ENCODE results near the gene MBNL1.
A peak's percentile ranks its signal among the peaks of the same experiment; 100 is the strongest.

MBNL1 gene

DNA sequence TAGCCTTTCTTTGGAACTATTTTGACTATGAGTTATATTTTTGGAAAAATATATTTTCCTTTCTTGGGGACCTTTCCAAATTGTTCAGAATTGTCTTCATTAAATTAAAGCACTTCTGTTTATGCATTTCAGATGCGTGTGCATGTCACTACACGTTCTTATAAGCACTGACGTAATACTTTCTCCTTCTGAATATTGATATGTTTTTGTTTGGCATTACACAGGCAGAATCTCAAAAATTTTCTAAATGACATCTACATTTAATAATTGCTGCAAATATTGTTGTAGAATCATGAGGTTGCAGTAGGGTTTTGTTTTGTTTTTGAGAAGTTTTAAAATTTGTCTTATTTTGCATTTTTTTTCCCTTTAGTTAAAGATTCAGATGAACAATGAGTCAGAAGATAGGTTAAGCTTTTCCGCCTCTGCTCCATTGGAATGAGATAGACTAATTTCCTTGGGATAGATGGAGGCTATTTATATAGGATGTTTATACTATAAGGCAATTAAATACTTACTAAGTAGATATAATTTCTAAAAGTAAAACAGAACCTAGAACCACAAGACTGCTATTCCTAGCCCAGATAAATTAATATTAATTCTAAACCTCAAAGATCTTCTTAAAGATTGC, 110.8 kb downstream of the MBNL1 start:
- DNase-seq (ENCODE audit: extremely low read depth, insufficient read length) = no peak
- Histone ChIP-seq H3K36me3 (ENCODE audit: control insufficient read depth, insufficient read depth, low read length) (no peaks in the 10 kb centered on the region; the same call in 1 of the 2 replicates), H3K4me3 (replicated peaks; ENCODE audit: low read depth, low read length) (no peak overlapping the region), H3K27me3 (replicated peaks; ENCODE audit: control insufficient read depth, insufficient read depth, low read length) (no peaks in the 10 kb centered on the region)
- TF ChIP-seq, protein P1, sequence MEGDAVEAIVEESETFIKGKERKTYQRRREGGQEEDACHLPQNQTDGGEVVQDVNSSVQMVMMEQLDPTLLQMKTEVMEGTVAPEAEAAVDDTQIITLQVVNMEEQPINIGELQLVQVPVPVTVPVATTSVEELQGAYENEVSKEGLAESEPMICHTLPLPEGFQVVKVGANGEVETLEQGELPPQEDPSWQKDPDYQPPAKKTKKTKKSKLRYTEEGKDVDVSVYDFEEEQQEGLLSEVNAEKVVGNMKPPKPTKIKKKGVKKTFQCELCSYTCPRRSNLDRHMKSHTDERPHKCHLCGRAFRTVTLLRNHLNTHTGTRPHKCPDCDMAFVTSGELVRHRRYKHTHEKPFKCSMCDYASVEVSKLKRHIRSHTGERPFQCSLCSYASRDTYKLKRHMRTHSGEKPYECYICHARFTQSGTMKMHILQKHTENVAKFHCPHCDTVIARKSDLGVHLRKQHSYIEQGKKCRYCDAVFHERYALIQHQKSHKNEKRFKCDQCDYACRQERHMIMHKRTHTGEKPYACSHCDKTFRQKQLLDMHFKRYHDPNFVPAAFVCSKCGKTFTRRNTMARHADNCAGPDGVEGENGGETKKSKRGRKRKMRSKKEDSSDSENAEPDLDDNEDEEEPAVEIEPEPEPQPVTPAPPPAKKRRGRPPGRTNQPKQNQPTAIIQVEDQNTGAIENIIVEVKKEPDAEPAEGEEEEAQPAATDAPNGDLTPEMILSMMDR (IDR thresholded peaks at IDR 0.05; ENCODE audit: insufficient read depth, low read length, poor library complexity, severe bottlenecking) = no peak

GRCh38 chr3:152380043-152380442, 111.3 kb downstream of the MBNL1 start:
- Histone ChIP-seq H3K4me3 (replicated peaks; ENCODE audit: low read depth, low read length) (no peak overlapping the region), H3K36me3 (ENCODE audit: control insufficient read depth, insufficient read depth, low read length) (no peaks in the 10 kb centered on the region; the same call in 1 of the 2 replicates), H3K27me3 (replicated peaks; ENCODE audit: control insufficient read depth, insufficient read depth, low read length) (no peaks in the 10 kb centered on the region)
- DNase-seq (ENCODE audit: extremely low read depth, insufficient read length) = no peak
- TF ChIP-seq, protein P1 (IDR thresholded peaks at IDR 0.05; ENCODE audit: insufficient read depth, low read length, poor library complexity, severe bottlenecking) = no peak

- TF ChIP-seq, protein P1 (IDR thresholded peaks at IDR 0.05; ENCODE audit: insufficient read depth, low read length, poor library complexity, severe bottlenecking) = no peak
- no peaks in the 10 kb centered on the region for H3K27me3 ChIP-seq (replicated peaks; ENCODE audit: control insufficient read depth, insufficient read depth, low read length)
- no peaks in the 10 kb centered on the region; the same call in 1 of the 2 replicates for H3K36me3 ChIP-seq (ENCODE audit: control insufficient read depth, insufficient read depth, low read length)
- H3K4me3 ChIP-seq (replicated peaks; ENCODE audit: low read depth, low read length) = peak overlapping the region; percentile 39
- no peak for DNase-seq (ENCODE audit: extremely low read depth, insufficient read length)
Measured at GRCh38 chr3:152381881-152382295, 113.2 kb downstream of the MBNL1 start.

DNA sequence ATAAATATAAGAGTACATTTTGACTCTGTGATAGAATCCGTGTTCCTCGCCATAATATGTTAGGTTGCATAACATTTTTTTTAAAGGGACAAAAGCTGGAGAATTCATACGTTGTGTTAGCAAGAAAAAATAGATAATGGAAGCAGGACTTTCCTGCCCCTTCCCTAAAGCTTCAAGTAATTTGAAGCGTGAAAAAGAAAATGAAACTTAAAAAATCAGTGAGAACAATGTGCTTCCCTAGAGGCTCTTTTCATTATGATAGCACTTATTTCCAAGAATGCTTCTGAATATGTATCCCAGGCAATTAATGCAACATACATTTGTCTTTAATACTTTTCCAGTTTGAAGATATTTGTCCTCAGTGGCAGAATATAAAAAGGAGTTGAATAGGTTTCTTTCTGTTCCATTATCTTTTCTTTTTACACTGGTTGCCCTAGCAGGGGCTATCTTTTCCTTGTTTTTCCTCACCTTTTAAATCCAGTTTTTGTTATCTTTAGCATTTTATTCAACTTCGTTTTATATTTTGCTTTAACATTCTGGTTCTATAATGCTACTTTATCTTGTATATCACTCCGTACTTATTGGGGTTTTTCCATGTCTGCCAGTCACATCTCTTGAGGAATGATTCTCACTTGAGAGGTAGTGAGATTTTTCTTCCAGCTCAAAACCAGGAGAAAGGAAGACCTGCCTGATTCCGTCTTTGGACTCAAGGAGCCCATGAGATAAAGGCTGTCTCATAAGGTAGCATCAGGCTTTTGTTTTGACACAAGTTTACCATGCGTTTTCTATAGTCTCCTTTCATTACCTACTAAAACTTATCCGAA, 113.8 kb downstream of the MBNL1 start:
- peak overlapping the region; percentile 39 for H3K4me3 ChIP-seq (replicated peaks; ENCODE audit: low read depth, low read length)
- no peak for DNase-seq (ENCODE audit: extremely low read depth, insufficient read length)
- H3K27me3 ChIP-seq (replicated peaks; ENCODE audit: control insufficient read depth, insufficient read depth, low read length) = no peaks in the 10 kb centered on the region
- H3K36me3 ChIP-seq (ENCODE audit: control insufficient read depth, insufficient read depth, low read length) = no peaks in the 10 kb centered on the region; the same call in 1 of the 2 replicates
- TF ChIP-seq, protein P1 (IDR thresholded peaks at IDR 0.05; ENCODE audit: insufficient read depth, low read length, poor library complexity, severe bottlenecking) = no peak

DNA sequence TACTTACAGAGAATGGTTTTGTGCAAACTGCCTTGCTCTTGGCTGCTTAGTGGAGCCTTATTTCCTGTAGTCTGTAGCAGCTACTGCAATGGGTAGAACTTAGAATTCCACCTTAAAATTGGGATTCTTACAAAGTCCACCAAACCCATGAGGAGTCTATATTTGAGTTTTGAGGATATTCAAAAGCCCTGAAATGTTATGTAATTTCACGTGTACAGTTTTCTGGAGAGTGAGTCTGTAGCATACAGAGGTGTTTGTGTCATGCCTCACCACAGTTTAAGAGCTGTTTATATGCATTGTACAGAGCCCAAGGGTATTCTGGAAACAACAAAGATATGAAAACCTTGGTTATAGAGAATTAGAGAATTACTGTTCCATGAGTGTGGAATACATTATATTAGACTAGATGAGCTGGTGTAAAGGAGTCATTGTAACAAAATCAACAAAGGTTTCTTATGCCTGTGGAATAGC, 114.4 kb downstream of the MBNL1 start:
- Histone ChIP-seq H3K36me3 (ENCODE audit: control insufficient read depth, insufficient read depth, low read length) (no peaks in the 10 kb centered on the region; the same call in 1 of the 2 replicates), H3K4me3 (replicated peaks; ENCODE audit: low read depth, low read length) (no peak overlapping the region), H3K27me3 (replicated peaks; ENCODE audit: control insufficient read depth, insufficient read depth, low read length) (no peaks in the 10 kb centered on the region)
- no peak for DNase-seq (ENCODE audit: extremely low read depth, insufficient read length)
- TF ChIP-seq, protein P1 (IDR thresholded peaks at IDR 0.05; ENCODE audit: insufficient read depth, low read length, poor library complexity, severe bottlenecking) = no peak
